ENCODE results near the gene LNX1.

LNX1 gene

GRCh38 chr4:53529025-53529424, 62.3 kb downstream of the LNX1 start:
- no peak for DNase-seq

GRCh38 chr4:53527930-53528329, 63.4 kb downstream of the LNX1 start:
- DNase-seq, result no peak

DNA sequence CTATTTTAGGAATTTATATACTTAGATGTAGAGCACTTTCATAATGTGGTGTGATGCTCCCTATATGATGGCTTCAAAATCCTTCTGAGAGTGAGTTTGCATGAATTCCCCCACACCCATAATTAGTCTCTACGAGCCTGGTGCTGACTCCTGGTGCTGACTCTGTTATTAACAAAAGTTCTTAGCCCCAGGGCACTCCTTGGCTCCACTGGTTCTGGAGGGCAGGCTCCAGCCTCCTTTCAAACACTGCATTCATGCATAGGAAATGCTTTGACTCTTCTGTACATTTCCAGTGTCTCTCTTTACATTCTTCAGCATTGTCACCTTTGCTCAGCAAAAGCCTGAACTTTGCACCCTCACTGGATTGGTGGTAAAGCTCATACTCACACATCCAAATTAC, 64.0 kb downstream of the LNX1 start:
- DNase-seq, result peak in 1 of 2 experiments; percentile 10

DNA sequence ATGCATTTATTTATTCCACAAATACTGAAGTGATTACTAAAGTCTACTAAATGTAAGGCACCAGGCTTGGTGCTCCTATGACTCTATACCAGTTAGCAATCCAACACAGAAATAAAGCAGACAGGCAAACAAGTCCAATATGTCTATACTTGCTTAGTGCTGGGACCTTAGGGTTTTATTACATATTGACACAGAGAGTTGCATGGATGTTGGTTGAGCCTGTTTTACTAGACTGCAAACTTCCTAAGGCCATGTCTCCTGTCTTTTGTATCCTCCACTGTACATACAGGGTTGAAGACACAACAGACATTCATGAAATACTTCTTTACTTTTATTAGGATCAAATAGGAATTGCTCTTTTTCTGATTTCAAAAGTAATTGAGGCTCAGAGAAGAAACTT, 69.0 kb downstream of the LNX1 start:
- no peak for DNase-seq

DNA sequence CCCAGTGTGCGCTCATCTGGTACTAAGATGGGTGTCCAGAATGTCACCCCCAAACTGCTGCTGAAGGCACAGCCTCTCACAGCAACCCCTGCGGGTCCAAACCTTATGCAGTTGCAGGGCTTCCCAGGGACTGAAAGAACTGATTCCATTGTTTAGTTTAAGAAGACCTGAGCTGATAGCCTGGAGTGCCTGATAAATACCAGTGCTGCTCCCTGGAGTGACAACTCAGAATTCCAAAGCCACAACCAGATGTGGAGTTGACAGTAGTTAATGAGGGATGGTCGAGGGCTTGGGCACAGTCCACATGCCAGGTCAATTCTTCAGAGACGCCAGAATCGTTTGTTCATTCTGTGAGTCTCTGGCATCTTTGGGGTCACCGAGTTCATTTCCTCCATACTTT, 71.2 kb downstream of the LNX1 start:
- DNase-seq, result no peak

- no peak for DNase-seq
Observed at GRCh38 chr4:53518807-53519206, 72.5 kb downstream of the LNX1 start.

DNA sequence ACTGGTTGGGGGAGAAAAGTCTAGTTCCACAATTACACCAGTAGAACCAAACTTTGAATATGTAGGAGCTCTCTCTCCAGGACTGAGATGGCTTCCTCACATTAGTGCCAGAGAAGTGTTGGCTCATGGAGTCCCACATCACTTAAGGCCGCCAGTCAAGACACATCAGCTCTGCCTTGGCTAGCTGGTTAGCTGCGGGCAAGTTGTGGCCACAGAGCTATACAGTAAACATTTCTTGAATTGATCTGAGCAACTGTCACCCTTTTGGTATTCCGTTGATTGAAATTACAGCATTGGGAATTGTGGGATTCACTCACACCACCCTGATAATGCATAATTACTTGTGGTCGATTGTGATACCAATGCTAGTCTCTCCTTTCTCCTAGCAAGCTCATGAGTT, 76.2 kb downstream of the LNX1 start:
- no peak for DNase-seq

- no peak for DNase-seq
Observed at GRCh38 chr4:53514509-53514908, 76.8 kb downstream of the LNX1 start.

- DNase-seq, result no peak
Observed at GRCh38 chr4:53512608-53513007, 78.7 kb downstream of the LNX1 start.

DNA sequence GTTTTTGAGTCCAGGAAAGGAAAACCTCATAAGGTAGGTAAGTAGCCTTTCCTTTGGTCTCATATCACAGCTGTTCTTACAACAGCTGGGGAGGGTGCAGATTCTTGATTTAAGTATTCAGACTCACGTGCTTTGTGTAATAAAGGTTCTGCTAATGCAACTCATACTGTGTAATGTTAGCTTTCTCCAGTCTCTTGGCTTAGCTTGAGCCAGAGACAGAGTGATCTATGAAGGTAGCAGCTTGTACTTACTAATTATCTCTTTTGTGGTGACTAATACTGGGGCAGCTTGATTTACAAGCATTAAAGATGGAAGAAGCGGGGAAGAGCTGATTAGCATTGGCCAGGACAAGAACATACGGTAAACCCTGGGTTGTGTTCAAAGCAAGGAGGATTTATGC, 80.3 kb downstream of the LNX1 start:
- DNase-seq, result no peak

DNA sequence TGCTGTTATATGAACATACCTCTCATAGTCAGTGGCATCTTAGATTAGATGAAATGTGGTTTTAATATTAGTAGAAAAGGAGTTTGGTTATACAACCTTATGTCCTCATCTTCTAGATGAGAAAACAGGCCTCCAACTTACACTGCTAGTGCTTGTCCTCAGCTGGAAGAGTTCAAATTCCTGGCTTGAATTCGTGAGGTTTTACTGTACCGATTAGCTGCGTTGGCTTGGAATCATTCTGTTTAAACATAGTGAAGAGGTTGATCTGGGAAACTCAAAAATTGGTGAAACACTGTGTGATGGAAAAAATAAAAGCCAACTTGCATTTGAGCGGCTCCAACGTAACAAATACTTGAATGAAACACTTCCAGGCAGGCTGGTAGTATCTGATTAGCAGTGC, 81.0 kb downstream of the LNX1 start:
- DNase-seq, result no peak

GRCh38 chr4:53508446-53508845, 82.8 kb downstream of the LNX1 start:
- no peak for DNase-seq

DNA sequence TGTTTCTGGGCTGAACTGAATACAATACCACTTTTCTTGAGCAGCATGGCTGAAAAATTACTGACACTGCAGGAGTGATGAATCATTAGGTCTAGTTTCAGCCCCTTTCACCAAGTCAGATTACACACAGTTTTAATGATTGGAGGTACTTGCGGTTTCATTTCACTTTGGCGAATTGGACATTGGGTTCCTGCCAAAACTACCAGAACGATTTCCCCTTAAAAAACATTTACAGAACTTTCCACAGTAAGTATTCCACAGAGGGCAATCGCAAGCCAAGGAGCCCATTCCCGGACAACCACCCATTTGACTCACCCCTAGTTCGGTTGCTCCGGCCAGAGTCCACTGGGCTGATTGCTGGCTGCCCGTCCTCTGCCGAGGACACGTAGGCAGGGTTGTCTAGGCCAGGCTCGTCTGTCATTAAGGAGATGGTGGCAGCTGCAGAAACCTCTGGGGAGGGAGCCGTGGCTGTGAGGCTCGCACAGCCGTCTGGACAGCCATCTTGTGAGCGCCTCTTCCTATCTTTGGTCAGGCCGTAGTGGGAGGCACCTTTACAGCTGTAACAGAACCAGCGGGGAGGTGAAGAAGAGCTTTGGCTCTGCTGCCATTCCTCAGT, 83.5 kb downstream of the LNX1 start:
- no peak for DNase-seq

DNA sequence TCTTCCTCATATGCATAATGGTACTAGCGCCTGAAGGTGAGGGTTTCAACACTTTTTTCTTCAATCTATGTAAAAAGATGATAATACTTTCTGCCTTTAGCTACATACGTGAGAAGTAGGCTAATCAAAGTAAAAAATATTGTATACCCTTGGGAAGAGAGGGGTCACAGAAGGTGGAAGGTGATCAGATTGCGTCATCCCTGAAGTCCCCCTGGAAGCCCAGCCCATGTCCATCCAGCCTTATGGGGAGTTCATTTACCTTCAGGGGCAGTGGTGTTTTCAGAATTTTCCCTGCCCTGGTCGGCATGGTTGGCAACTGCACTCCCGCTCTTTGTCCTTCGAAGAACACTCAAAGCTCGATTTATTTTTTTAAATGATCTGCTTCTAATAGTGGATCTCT, 84.2 kb downstream of the LNX1 start:
- no peak for DNase-seq

DNA sequence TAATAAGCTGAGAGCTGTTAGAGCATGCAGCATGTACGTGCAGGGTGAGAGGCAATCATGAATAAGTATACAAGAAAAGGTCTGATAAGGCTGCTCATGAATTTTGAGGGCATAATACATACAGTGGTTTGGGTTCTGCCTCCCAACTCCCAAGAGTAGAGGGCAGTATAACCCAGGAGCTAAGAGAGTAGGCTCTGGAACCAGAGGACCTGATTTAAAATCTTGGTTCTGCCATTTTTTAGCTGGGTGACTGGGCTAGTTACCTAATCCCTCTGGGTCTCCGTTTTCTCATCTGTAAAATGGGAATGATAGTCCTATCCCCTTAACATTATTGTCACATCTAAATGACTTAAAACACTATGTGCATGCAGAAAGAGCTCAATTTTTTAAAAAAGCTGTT, 85.3 kb downstream of the LNX1 start:
- DNase-seq, result no peak

DNA sequence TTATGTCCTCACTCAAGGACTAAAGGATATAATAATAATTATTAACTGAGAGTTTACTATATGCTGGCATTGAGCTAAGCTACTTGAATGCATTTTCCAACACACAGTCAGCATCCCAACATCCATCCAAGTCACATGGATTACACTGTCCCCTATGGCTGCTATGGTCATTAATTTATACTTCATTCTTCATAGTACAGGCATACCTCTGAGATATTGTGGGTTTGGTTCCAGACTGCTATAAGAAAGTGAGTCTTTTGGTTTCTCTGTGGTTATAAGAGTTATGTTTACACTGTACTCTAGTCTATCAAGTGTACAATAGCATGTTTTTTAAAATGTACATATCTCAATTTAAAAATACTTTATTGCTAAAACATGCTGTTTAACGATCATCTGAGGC, 89.2 kb downstream of the LNX1 start:
- DNase-seq, result no peak

GRCh38 chr4:53501561-53501960, 89.7 kb downstream of the LNX1 start:
- no peak for DNase-seq

DNA sequence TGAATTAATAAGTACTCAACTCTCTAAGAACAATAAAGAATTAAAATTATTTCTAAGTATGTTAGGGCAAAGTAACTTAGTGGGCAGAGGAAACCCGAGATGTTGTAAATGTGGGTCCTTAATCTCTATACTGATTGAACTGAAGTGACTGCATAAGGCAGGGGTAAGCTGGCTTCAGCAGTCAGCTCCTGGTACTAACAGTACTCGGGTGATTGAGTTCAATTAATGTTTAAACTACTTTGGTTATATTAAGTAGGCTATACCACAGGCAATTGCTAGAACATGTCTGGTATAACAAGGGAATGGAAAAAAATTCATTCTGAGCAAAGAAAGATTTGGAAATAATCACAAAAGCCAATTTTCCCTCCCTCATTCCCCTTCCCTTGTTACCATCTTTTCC, 90.7 kb downstream of the LNX1 start:
- DNase-seq, result no peak

DNA sequence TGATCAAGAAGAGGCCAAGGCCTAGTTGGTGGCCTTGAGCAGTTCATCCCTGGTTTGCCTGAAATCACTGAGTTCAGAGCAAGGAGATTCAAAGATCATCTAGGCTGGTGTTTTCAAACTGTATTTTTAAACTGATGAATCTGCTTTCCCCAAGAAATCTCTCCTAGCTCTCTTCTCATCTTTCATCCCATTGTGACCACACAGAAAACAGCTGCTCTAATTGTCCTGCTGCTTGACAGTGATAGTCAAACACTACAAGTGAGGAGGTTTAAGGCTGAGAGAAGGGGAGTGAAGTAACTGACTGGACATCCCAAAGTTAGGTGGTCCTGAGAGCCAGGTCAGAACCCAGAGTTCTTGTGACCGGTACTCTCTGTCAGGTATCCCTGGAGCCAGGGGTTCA, 91.5 kb downstream of the LNX1 start:
- no peak for DNase-seq

DNA sequence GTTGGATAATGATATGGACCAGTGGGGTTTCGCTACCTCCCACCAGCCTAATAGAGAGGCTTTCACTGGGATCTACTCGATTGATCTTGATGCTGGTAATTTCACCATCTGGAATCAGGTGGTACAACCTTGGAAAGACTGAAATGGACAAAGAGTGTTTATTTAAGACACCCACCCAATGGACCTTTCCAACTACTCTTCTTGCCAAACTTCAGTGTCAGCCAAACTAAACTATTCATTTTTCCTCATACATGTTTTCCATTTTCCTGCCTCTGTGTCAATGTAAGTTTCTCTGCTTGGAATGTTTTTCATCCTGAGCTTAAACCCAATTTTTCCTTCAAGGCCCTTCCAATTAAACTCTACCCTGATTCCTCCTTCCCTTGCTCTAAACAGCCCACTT, 92.6 kb downstream of the LNX1 start:
- DNase-seq, result no peak

DNA sequence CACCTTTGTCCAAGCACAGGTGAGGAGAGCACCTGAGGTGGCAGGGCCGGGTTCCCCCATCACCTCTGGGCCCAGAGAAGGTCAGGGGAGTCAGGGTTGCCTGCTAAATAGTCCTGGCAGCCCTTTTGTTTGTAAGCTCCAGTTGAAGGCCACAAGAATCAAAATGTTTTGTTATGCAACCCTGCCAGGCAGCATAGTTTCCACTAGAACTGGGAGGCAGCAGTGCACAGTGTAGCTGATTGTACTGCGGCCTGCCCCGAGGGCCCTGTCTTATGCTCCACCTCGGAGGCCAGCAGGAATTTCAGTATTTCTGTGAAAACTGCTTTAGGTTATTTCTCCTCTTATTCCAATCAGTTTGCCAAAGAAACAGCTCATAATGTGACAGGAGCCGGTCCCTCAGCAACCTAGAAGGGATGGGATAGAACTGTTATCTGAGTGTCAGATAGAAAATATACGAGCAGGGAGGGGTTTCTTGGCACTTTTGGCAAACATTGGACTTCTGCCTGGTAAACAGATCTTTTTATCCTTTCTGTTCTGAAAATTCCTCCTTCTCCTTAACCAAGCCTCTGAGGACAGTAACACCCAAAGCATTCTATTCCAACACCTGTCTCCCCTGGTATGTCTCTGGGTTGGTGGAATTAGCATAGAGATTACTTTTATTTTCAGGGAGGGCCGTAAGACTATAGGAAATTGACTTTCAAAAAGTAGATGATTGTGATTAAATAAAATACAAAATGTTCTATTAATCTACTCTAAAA, 93.6 kb downstream of the LNX1 start:
- DNase-seq, result no peak

DNA sequence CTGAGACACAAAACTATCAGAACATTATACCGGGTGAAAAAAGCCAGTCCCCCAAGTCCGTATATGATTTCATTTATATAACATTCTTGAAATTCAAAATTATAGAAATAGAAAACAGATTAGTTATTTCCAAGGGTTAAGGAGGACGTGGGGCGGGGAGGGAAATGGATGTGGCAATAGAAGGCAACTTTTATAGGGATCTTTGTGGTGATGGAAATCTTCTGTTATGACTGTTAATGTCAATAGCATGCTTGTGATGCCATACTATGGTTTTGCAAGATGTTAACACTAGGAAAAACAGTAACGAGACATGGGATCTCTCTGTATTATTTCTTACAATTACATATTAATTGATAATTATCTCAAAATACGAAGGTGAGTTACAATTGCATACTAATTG, 96.4 kb downstream of the LNX1 start:
- DNase-seq, result no peak

- DNase-seq, result peak in 1 of 2 experiments; percentile 24
Observed at GRCh38 chr4:53490965-53491622, 100.2 kb downstream of the LNX1 start.

DNA sequence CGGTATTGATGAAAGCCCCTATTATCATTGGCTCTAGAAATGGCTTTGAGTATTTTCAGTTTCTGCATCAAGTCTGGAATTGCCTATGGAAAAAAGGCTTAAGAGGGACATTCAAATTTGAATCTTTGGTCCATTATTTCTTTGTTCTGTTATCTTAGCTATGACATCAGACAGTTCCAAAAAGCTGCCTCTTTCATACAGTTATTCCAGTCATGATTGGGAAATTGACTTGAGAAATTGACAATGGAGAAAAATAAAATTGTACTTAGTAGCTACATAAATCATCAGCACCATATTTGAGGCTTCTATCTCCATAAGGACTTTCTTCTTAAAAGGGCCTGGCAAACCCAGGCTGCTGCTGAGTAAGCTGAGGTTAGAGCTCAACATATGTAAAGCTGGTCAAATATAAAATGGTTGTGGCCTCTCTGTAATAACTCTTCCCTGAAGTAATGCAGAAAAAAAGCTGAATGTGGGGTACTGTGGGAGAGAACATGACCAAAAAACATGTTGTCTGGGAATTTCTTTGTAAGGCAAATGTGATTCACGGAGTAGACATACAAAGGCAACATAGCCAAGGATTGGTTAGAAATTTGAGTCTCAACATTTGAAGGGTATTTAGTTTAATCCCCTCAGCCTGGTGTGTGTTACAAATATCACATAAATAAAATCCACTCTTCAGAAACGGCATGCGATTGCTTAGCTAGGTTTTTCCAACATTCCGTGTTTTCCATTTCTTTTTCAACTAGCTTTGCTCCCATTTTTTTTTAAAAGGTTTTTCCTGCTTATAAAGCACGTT, 100.9 kb downstream of the LNX1 start:
- DNase-seq, result no peak

All from NCI-H526 (cell line).